SK-N-DZ (cell line): ENCODE data around the gene DAPK1.

Experiments used
- DNase-seq: peaks from one replicate; pipeline ENCODE4 v3.0.0-alpha.2; 2015; ENCODE audit warnings: low spot score

Gene DAPK1

DNA sequence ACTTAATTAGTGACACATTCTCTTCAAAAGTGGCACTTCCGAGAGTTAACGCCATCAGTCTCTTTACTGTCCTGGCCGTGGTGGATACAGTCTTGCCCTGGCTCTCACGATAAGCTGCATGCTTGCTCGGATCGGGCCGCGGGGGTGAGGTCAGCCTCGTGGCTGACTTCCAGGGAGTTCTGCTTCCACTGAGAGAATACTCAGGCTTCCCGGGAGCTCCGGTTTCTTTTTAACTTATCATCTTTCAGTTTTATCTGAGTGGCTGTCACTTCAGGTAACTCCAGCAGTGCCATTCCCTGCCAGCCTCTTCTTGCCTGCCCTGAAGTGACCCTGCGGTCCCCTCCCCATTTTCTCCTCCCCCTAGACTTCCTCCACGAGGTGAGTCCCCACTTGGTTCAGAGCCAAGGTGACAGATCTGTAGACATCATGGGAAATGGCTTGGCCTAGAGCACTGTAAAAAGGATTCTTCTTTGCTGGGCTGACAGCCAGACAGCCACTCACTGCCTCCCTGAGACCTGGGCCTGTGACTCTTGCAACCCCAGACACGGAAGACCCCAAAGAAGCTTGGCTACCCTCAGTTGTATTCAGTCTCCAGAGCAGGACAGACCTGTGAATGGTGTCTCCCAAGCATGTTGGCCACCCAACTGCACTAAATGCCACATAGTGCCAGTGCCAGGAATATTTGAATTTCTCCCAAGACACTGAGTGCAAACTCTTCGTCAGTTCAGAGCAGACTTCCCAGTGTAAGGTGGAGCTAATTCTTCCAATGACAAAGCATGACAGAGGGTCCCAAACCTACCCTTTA, 95.1 kb downstream of the DAPK1 start:
- no peak for DNase-seq

- DNase-seq, result no peak
These were observed 95.8 kb downstream of the DAPK1 start for GRCh38 chr9:87593359-87593980.

DNA sequence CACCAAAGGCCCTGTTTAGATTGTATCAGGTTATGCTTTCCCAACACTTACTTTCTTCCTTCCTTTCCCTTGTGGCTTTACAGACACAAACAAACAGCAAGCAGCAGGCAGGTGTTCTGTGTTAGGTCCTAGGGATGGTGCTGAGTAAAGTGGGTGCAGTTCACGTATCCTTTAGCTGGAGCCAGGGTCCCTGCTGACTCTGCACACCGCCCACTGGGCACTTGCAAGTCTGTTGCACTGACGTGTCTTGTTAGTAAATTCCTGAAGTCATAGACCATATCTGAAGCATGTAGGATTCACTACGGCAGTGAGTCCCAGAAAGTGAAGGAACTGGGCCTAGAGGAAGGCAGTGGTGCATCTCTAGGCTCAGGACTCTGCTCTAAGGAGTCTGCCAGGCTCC, 96.5 kb downstream of the DAPK1 start:
- DNase-seq, result no peak

DNA sequence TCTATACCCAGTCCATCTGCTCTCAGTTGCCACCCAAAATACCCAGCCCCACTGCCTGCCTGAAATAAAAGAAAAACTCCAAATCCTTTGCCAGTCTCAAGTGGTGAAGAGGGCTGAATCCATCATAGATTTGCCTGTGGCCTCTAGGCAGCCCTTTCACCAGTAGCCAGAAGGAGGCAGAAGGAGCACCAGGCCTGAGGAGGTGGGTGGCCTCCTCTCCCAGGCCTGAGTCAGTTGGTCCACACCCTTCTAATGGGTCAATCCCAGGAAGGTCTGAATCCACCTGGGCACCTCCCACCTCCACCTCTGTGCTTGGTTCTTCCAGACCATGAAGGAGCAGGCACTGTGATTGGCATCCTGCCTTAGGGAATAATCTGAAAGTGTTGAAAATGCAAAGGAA, 97.0 kb downstream of the DAPK1 start:
- no peak for DNase-seq

DNA sequence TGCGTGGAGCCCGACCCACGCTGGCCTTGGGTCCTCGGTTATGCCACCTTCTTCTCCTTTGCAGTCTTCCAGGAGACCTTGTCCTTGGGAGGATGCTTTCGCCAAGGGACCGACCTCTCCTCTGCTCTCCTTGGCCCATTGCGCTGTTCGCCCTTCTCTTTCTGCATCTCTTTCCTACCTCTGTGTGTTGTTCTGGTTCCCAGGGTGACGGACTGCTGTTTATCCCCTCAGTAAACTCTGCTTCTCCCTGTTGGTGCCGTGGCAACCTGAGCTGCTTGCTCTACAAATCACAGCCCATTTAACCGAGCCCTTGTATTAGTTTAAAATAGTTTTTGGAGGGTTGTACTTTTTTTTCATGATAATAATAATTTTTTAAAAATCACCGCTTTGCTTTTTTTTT, 97.9 kb downstream of the DAPK1 start:
- DNase-seq, result no peak

DNA sequence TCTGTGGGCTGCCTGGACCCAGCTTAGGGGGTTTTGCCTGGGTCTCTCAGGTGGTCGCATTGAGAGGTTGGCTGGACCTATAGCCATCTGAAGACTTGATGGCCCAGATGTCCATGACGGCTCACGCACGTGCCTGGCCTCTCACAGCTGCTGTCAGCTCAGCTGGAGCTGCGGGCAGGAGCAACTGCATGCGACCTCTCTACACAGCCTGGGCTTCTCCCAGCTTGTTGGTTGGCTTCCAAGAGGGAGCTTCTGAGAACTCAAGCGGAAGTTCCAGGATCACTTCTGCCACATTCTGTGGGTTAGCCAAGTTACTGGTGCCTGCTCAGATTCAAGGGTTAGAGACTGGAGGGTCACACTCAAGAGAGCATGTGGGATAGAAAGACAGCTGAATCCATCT, 99.2 kb downstream of the DAPK1 start:
- no peak for DNase-seq

- DNase-seq, result no peak
These were observed 100.2 kb downstream of the DAPK1 start for GRCh38 chr9:87597710-87598443.

DNA sequence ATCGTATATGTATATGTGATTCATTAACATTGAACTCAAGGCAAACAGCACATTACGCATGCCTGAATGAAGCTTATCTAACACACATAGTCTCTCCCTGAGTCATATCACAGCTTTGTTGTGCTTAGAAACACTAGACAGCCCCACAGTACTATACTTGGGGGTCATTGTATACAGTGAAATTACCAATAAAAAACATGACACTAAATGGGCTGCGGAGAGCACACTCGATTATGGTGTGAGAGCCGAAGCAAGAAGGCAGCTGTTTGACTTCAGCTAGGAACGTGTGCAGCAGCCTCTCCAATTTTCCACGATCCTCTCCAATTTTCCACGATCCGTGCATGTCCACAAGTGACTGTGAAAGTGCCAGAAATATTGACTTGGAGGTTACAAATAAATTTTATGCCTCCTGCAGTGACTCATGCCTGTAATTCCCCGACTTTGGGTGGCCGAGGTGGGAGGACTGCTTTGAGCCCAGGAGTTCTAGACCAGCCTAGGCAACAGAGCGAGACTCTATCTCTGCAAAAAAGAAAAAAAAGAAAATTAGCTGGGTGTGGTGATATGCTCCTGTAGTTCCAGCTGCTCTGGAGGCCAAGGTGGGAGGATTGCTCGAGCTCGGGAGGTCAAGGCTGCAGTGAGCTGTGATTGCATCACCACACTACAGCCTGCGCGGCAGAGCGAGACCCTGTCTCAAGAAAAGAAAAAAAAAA, 102.4 kb downstream of the DAPK1 start:
- DNase-seq, result no peak

- DNase-seq, result no peak
These were observed 103.5 kb downstream of the DAPK1 start for GRCh38 chr9:87601176-87601575.

- no peak for DNase-seq
These were observed 103.9 kb downstream of the DAPK1 start for GRCh38 chr9:87601595-87601994.

DNA sequence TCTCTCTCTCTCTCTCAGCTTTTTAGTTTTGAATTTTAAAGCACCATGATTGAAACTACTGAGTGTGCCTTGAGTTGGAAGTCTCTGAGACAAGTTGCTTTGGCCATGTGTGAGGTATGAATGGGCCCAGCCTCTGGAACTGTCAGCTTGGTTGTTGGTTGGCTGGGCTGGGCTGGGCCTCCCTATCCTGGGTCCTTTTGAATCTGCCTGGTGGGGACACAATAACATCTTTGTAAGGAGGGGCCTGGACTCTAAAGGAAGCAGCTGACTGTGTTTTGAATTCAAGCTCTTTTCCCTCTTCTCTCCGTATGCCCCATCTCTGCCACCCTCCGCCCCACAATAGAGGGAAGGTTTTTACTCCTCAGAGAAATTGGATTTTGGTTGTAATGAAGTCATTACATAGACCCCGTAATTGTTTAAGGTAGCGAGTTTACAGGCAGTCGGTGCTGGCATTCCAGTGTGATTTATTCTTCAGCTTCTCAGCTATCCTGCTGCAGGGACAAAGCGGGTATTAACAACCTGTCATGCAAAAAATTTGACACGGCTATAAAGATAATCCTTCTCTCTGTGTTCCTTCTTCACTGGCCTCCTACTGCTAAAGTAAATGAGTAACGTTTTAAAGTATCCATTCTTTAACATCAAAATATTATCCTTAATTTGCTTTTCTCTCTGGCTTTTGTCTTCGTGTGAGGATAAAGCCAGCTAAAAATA, 105.4 kb downstream of the DAPK1 start:
- DNase-seq, result no peak

DNA sequence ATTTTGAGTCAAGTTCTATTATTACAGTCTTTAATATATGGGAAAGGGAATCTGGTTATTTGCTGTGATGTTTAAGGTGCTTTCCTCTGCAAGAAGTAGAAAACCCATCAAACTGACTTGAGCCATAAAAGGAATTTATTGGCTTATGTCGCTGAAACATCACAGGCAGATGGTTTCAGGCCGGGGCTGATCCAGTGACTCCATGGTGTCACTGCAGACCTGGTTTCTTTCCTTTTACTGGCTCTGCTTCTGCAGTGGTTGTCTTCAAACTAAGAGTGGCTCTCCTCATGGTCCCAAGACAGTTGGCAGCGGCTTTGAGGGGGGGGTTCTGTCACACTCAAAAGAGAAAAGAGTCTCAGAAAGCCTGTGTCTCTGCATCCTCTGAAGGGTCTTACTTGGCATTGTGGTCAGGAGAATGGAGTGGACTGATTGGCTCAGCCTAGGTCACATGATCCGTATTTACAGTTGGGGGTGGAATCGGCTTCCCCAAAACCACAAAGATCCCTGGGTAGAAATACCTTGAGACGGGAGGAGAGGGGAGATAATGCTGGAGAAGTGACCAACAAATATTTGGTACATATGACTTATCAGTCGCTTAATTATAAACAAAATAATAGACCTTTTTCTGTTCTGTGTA, 106.3 kb downstream of the DAPK1 start:
- DNase-seq, result no peak

DNA sequence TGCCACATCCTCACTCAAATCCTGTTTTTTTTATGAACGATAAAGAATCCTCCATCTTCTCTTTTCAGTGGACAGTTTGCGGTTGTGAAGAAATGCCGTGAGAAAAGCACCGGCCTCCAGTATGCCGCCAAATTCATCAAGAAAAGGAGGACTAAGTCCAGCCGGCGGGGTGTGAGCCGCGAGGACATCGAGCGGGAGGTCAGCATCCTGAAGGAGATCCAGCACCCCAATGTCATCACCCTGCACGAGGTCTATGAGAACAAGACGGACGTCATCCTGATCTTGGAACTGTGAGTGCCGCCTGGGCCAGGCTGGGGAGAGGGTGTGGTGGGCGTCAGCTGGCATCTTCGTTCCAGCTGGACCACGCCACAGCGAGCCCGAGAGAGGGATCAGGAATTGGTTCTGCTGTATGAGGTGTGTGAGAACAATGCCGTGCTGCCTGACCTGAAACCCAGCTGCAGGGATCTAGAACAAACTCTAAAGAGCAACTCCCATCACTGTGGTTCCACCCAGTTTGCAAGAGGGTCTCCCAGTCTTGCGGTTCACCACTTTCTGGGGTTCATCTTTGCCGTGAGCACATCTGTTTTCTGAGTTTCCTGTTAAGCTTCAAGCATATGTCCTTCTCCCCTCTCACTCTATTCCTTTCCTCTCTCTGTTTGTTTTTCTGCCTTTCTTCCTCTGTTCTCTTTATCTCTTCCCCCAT, 107.4 kb downstream of the DAPK1 start:
- no peak for DNase-seq

GRCh38 chr9:87605676-87606075, 108.0 kb downstream of the DAPK1 start:
- DNase-seq, result no peak

GRCh38 chr9:87606841-87607521, 109.3 kb downstream of the DAPK1 start:
- no peak for DNase-seq

GRCh38 chr9:87607859-87608258, 110.2 kb downstream of the DAPK1 start:
- no peak for DNase-seq

DNA sequence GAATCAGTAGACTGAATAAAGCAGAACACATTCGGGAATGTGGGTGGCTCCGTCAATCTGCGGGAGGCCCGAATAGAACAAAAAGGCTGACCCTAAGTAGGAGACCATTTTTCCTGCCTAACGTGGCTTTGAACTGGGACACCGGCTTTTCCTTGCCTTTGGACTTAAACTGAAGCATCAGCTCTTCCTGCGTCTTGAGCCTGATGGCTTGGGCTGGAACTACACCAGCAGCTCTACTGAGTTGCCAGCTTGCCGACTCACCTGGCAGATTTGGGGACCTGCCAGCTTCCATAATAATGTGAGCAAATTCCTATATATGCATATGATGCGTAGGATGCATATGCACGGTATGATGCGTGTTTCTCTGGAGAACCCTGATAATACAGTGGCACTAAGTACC, 111.3 kb downstream of the DAPK1 start:
- no peak for DNase-seq

DNA sequence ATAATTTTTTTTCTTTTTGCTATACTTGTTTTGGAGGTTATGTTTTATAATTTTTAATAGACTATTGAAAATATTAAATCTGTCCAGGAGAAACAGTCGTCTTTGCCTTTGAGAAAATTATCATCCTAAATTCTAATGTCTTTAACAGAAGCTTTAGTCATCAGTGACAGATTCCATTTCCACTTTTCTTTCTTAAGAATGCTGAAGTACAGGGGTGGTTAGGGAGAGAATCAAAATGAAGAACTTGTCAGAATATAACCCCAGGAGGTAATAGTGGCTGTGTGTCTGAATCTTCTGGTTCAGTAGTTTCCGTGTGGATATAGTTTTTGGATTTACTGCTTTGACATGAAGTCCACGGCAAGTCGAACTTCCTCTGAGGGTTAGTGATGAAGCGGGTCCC, 111.8 kb downstream of the DAPK1 start:
- no peak for DNase-seq
